Stimulated activated CD4-positive, alpha-beta T cell treated with anti-CD3 and anti-CD28 coated beads, Interleukin-1b, Interleukin-23, amount 100 ng/mL, for 24 hours (primary cell): ENCODE results near the gene ARHGEF6.
"Not testable (repeated sequence)": the region's sequence is repeated elsewhere in the genome, so short reads cannot be mapped to it uniquely, and the experiment has no call there.

Experiments
- DNase-seq, 4 experiments: peaks; one replicate each; pipeline ENCODE4 v3.0.0-alpha.2; 2020; ENCODE audit warnings: low read depth in 4 of 4, low spot score in 1 of 4

The ARHGEF6 gene

GRCh38 chrX:136780763-136781162 lies at the start of gene ARHGEF6:
ARHGEF6 (minus strand) TSS chrX:136780932; CDS start chrX:136780882, 50 bp downstream.
- DNase-seq = no peak

GRCh38 chrX:136829413-136829812 lies 48.7 kb upstream of the ARHGEF6 start:
- no peak for DNase-seq

- no peak for DNase-seq
These were observed 48.1 kb upstream of the ARHGEF6 start for GRCh38 chrX:136828830-136829229.

GRCh38 chrX:136827026-136827425 lies 46.3 kb upstream of the ARHGEF6 start:
- no peak for DNase-seq

- no peak for DNase-seq
These were observed 45.0 kb upstream of the ARHGEF6 start for GRCh38 chrX:136825771-136826170.

- no peak for DNase-seq
These were observed 42.4 kb upstream of the ARHGEF6 start for GRCh38 chrX:136823175-136823574.

GRCh38 chrX:136822337-136823095 lies 41.8 kb upstream of the ARHGEF6 start:
- no peak for DNase-seq

- DNase-seq = not testable (repeated sequence)
These were observed 39.0 kb upstream of the ARHGEF6 start for GRCh38 chrX:136819756-136820155.

GRCh38 chrX:136819031-136819703 lies 38.4 kb upstream of the ARHGEF6 start:
- DNase-seq = no peak

- no peak for DNase-seq
These were observed 36.2 kb upstream of the ARHGEF6 start for GRCh38 chrX:136816975-136817374.

- DNase-seq = no peak
These were observed 34.4 kb upstream of the ARHGEF6 start for GRCh38 chrX:136814847-136815750.

GRCh38 chrX:136812286-136812685 lies 31.6 kb upstream of the ARHGEF6 start:
- no peak for DNase-seq

GRCh38 chrX:136810493-136810892 lies 29.8 kb upstream of the ARHGEF6 start:
- no peak for DNase-seq

- DNase-seq = no peak
These were observed 26.2 kb upstream of the ARHGEF6 start for GRCh38 chrX:136806891-136807410.

GRCh38 chrX:136802515-136802914 lies 21.8 kb upstream of the ARHGEF6 start:
- DNase-seq = no peak

GRCh38 chrX:136797787-136798186 lies 17.1 kb upstream of the ARHGEF6 start:
- DNase-seq = no peak

GRCh38 chrX:136795132-136795531 lies 14.4 kb upstream of the ARHGEF6 start:
- not testable (repeated sequence) for DNase-seq

GRCh38 chrX:136794660-136795059 lies 13.9 kb upstream of the ARHGEF6 start:
- DNase-seq = not testable (repeated sequence)

GRCh38 chrX:136794080-136794479 lies 13.3 kb upstream of the ARHGEF6 start:
- no peak for DNase-seq

- no peak for DNase-seq
These were observed 9.1 kb upstream of the ARHGEF6 start for GRCh38 chrX:136789856-136790255.

GRCh38 chrX:136784231-136784630 lies 3.5 kb upstream of the ARHGEF6 start:
- DNase-seq = no peak
